OCI-LY7 (cell line): Measurements from ENCODE around the gene SLC27A5.

Source experiments
- CTCF ChIP-seq: fragments of 200-600 bp; sonication (generic); conservative IDR thresholded peaks from 2 replicates; pipeline ENCODE4 v1.5.1; 2014; ENCODE audit warnings: mild to moderate bottlenecking, antibody characterized with exemption, low read length, moderate library complexity, mixed read lengths
- EZH2phosphoT487 ChIP-seq: fragments of 200-600 bp; sonication (generic); IDR thresholded peaks from 2 replicates; pipeline ENCODE4 v1.6.1; 2018; ENCODE audit warnings: low read depth, borderline replicate concordance, mild to moderate bottlenecking, mixed run types, antibody characterized with exemption, low read length, moderate library complexity, mixed read lengths

- TF ChIP-seq CTCF (no peak), EZH2phosphoT487 (no peak)
Measured at GRCh38 chr19:58474291-58474996, 37.3 kb downstream of the SLC27A5 start.
